ENCODE results near the gene BORCS5.
"Not testable (repeated sequence)": the region's sequence is repeated elsewhere in the genome, so short reads cannot be mapped to it uniquely, and the experiment has no call there.

Gene BORCS5

GRCh38 chr12:12406762-12407161 is 49.9 kb downstream of the BORCS5 start:
- no peak for DNase-seq
- Histone ChIP-seq H3K9me3 (ENCODE audit: severe bottlenecking) (no peaks in the 10 kb centered on the region), H3K27me3 (ENCODE audit: insufficient read depth, low read depth, severe bottlenecking) (no peaks in the 10 kb centered on the region), H3K36me3 (no peaks in the 10 kb centered on the region), H3K27ac (no peak overlapping the region), H3K4me3 (ENCODE audit: low read depth, low read length) (no peak overlapping the region)
- TF ChIP-seq, protein P1, sequence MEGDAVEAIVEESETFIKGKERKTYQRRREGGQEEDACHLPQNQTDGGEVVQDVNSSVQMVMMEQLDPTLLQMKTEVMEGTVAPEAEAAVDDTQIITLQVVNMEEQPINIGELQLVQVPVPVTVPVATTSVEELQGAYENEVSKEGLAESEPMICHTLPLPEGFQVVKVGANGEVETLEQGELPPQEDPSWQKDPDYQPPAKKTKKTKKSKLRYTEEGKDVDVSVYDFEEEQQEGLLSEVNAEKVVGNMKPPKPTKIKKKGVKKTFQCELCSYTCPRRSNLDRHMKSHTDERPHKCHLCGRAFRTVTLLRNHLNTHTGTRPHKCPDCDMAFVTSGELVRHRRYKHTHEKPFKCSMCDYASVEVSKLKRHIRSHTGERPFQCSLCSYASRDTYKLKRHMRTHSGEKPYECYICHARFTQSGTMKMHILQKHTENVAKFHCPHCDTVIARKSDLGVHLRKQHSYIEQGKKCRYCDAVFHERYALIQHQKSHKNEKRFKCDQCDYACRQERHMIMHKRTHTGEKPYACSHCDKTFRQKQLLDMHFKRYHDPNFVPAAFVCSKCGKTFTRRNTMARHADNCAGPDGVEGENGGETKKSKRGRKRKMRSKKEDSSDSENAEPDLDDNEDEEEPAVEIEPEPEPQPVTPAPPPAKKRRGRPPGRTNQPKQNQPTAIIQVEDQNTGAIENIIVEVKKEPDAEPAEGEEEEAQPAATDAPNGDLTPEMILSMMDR (IDR thresholded peaks at IDR 0.05; ENCODE audit: low read depth, low read length): no peak

- Histone ChIP-seq H3K9me3 (ENCODE audit: severe bottlenecking) (no peaks in the 10 kb centered on the region), H3K27ac (no peak overlapping the region), H3K36me3 (no peaks in the 10 kb centered on the region), H3K27me3 (ENCODE audit: insufficient read depth, low read depth, severe bottlenecking) (no peaks in the 10 kb centered on the region), H3K4me3 (ENCODE audit: low read depth, low read length) (no peak overlapping the region)
- TF ChIP-seq, protein P1 (IDR thresholded peaks at IDR 0.05; ENCODE audit: low read depth, low read length): no peak
- DNase-seq: no peak
Observed at GRCh38 chr12:12408265-12408690, 51.4 kb downstream of the BORCS5 start.

DNA sequence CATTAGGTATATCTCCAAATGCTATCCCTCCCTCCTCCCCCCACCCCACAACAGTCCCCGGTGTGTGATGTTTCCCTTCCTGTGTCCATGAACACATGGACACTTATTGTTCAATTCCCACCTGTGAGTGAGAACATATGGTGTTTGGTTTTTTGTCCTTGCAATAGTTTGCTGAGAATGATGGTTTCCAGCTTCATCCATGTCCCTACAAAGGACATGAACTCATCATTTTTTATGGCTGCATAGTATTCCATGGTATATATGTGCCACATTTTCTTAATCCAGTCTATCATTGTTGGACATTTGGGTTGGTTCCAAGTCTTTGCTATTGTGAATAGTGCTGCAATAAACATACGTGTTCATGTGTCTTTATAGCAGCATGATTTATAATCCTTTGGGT is 52.5 kb downstream of the BORCS5 start:
- not testable (repeated sequence) for H3K9me3 ChIP-seq (ENCODE audit: severe bottlenecking); H3K4me3 ChIP-seq (ENCODE audit: low read depth, low read length); H3K36me3 ChIP-seq; H3K27ac ChIP-seq; H3K27me3 ChIP-seq (ENCODE audit: insufficient read depth, low read depth, severe bottlenecking); DNase-seq

- TF ChIP-seq, protein P1 (IDR thresholded peaks at IDR 0.05; ENCODE audit: low read depth, low read length): no peak
- peaks cover 3% of the 10 kb centered on the region for H3K9me3 ChIP-seq (ENCODE audit: severe bottlenecking)
- H3K4me3 ChIP-seq (ENCODE audit: low read depth, low read length): no peak overlapping the region
- DNase-seq: no peak
- H3K27me3 ChIP-seq (ENCODE audit: insufficient read depth, low read depth, severe bottlenecking): no peaks in the 10 kb centered on the region
- H3K27ac ChIP-seq: no peak overlapping the region
- no peaks in the 10 kb centered on the region for H3K36me3 ChIP-seq
Observed at GRCh38 chr12:12415886-12416285, 59.0 kb downstream of the BORCS5 start.

DNA sequence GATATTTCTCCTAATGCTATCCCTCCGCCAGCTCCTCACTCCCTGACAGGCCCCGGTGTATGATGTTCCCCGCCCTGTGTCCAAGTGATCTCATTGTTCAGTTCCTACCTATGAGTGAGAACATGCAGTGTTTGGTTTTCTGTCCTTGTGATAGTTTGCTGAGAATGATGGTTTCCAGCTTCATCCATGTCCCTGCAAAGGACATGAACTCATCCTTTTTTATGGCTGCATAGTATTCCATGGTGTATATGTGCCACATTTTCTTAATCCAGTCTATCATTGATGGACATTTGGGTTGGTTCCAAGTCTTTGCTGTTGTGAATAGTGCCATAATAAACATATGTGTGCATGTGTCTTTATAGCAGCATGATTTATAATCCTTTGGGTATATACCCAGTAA is 62.3 kb downstream of the BORCS5 start:
- not testable (repeated sequence) for H3K9me3 ChIP-seq (ENCODE audit: severe bottlenecking); H3K27me3 ChIP-seq (ENCODE audit: insufficient read depth, low read depth, severe bottlenecking); H3K27ac ChIP-seq; H3K36me3 ChIP-seq; H3K4me3 ChIP-seq (ENCODE audit: low read depth, low read length); DNase-seq

DNA sequence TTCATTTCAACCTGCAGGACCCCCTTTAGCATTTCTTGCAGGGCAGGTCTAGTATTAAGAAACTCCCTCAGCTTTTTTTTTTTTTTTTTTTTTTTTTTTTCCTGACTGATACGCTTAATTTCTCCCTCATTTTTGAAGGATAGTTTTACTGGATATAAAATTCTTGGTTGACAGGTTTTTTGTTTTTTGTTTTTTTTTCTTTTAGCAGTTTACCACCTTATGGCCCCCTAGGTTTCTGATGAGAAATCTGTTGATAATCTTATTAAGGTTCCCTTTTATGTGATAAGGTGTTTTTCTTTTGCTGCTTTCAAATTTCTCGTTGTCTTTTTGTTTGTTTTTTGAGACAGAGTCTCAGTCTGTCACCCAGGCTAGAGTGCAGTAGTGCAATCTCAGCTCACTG is 66.5 kb downstream of the BORCS5 start:
- Histone ChIP-seq H3K27me3 (ENCODE audit: insufficient read depth, low read depth, severe bottlenecking) (no peaks in the 10 kb centered on the region), H3K4me3 (ENCODE audit: low read depth, low read length) (no peak overlapping the region), H3K36me3 (no peaks in the 10 kb centered on the region), H3K9me3 (ENCODE audit: severe bottlenecking) (peaks cover 3% of the 10 kb centered on the region), H3K27ac (no peak overlapping the region)
- no peak for DNase-seq
- TF ChIP-seq, protein P1 (IDR thresholded peaks at IDR 0.05; ENCODE audit: low read depth, low read length): no peak

GRCh38 chr12:12425001-12425400 is 68.1 kb downstream of the BORCS5 start:
- Histone ChIP-seq H3K27me3 (ENCODE audit: insufficient read depth, low read depth, severe bottlenecking) (no peaks in the 10 kb centered on the region), H3K4me3 (ENCODE audit: low read depth, low read length) (no peak overlapping the region), H3K27ac (no peak overlapping the region), H3K36me3 (no peaks in the 10 kb centered on the region), H3K9me3 (ENCODE audit: severe bottlenecking) (no peaks in the 10 kb centered on the region)
- DNase-seq: no peak
- TF ChIP-seq, protein P1 (IDR thresholded peaks at IDR 0.05; ENCODE audit: low read depth, low read length): no peak
